ENCODE results near the gene TCIRG1. TPM values are rescaled to one million over a fixed set of nuclear protein-coding genes. Genes with fewer than 3 reads are reported as not detected.

TCIRG1 gene
- total and polyA plus RNA-seq, 2 of the 13 experiments (the other 11 are each of a cell fraction or from before 2014, with no cell fraction given): 48.0 to 69.6 TPM

GRCh38 chr11:68040101-68040956 lies 1.5 kb downstream of the TCIRG1 start (continued):
- TF ChIP-seq, protein P1, sequence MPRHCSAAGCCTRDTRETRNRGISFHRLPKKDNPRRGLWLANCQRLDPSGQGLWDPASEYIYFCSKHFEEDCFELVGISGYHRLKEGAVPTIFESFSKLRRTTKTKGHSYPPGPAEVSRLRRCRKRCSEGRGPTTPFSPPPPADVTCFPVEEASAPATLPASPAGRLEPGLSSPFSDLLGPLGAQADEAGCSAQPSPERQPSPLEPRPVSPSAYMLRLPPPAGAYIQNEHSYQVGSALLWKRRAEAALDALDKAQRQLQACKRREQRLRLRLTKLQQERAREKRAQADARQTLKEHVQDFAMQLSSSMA (CRISPR knock-in tag; IDR thresholded peaks at IDR 0.05): peak; percentile 34; the same call in 1 of the 2 replicates
- TF ChIP-seq ZFYVE20 (CRISPR knock-in tag; IDR thresholded peaks at IDR 0.05; ENCODE audit: borderline replicate concordance, low read depth) (no peak), MAFG (CRISPR knock-in tag; IDR thresholded peaks at IDR 0.05) (no peak), SIN3A (IDR thresholded peaks at IDR 0.05; ENCODE audit: borderline replicate concordance, low read depth, low read length) (peak; percentile 37; the same call in 1 of the 2 replicates), PRDM15 (CRISPR knock-in tag; IDR thresholded peaks at IDR 0.05) (0 out of 2 replicates have a peak, but pooled peaks have one; percentile 18), ATF7-NPFF (CRISPR knock-in tag; IDR thresholded peaks at IDR 0.05; ENCODE audit: low read depth) (peak; percentile 45; the same call in 1 of the 2 replicates), HIVEP1 (CRISPR knock-in tag; IDR thresholded peaks at IDR 0.05) (no peak), ZNF513 (CRISPR knock-in tag; conservative IDR thresholded peaks at IDR 0.05) (no peak), CERS6 (CRISPR knock-in tag; IDR thresholded peaks at IDR 0.05) (no peak), PCBP2 (optimal IDR thresholded peaks at IDR 0.05; ENCODE audit: low read depth, low read length, poor library complexity, severe bottlenecking) (no peak), ZNF616 (CRISPR knock-in tag; IDR thresholded peaks at IDR 0.05; ENCODE audit: low read depth) (no peak), HDAC6 (IDR thresholded peaks at IDR 0.05; ENCODE audit: low read depth, low read length) (no peak)
- TF ChIP-seq, protein P2, sequence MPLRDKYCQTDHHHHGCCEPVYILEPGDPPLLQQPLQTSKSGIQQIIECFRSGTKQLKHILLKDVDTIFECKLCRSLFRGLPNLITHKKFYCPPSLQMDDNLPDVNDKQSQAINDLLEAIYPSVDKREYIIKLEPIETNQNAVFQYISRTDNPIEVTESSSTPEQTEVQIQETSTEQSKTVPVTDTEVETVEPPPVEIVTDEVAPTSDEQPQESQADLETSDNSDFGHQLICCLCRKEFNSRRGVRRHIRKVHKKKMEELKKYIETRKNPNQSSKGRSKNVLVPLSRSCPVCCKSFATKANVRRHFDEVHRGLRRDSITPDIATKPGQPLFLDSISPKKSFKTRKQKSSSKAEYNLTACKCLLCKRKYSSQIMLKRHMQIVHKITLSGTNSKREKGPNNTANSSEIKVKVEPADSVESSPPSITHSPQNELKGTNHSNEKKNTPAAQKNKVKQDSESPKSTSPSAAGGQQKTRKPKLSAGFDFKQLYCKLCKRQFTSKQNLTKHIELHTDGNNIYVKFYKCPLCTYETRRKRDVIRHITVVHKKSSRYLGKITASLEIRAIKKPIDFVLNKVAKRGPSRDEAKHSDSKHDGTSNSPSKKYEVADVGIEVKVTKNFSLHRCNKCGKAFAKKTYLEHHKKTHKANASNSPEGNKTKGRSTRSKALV (CRISPR knock-in tag; IDR thresholded peaks at IDR 0.05): no peak
- TF ChIP-seq, protein P3, sequence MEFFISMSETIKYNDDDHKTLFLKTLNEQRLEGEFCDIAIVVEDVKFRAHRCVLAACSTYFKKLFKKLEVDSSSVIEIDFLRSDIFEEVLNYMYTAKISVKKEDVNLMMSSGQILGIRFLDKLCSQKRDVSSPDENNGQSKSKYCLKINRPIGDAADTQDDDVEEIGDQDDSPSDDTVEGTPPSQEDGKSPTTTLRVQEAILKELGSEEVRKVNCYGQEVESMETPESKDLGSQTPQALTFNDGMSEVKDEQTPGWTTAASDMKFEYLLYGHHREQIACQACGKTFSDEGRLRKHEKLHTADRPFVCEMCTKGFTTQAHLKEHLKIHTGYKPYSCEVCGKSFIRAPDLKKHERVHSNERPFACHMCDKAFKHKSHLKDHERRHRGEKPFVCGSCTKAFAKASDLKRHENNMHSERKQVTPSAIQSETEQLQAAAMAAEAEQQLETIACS (CRISPR knock-in tag; IDR thresholded peaks at IDR 0.05): no peak
- TF ChIP-seq, protein P4, sequence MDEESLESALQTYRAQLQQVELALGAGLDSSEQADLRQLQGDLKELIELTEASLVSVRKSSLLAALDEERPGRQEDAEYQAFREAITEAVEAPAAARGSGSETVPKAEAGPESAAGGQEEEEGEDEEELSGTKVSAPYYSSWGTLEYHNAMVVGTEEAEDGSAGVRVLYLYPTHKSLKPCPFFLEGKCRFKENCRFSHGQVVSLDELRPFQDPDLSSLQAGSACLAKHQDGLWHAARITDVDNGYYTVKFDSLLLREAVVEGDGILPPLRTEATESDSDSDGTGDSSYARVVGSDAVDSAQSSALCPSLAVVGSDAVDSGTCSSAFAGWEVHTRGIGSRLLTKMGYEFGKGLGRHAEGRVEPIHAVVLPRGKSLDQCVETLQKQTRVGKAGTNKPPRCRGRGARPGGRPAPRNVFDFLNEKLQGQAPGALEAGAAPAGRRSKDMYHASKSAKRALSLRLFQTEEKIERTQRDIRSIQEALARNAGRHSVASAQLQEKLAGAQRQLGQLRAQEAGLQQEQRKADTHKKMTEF (CRISPR knock-in tag; IDR thresholded peaks at IDR 0.05): peak; percentile 72

All from HepG2 (cell line).